ENCODE measurements around the gene GLYR1. TPM values are rescaled to one million over a fixed set of nuclear protein-coding genes. Genes with fewer than 3 reads are reported as not detected.

GLYR1 gene
- polyA plus RNA-seq, 2 of the 4 experiments (the other 2 are of a cell fraction), result 37.1 to 55.1 TPM

GRCh38 chr16:4892361-4893102 is 45.4 kb upstream of the GLYR1 start:
- H3K9me3 ChIP-seq, result no peaks in the 10 kb centered on the region
- ChIA-PET POLR2A (no interaction called here), CTCF (interaction anchor here (0.7 to 1.4 kb wide), 6 partner anchors 18 to 133 kb away, joined by 3 to 4 read pairs (median 3); no protein-coding TSS in a partner anchor)
- WGBS (ENCODE audit: missing lambda C conversion rate), result 79% methylated on average over 20 of the region's 23 CpGs
- no peaks in the 10 kb centered on the region for H3K4me1 ChIP-seq
- H3K27ac ChIP-seq, result no peak overlapping the region
- ATAC-seq (no peak), DNase-seq (ENCODE audit: low read depth in 1 of 2, low spot score in 1 of 2) (no peak), FAIRE-seq (no peak)
- H3K4me2 ChIP-seq, result no peak overlapping the region
- no peak overlapping the region for H3K4me3 ChIP-seq
- TF ChIP-seq ZC3H11A (IDR thresholded peaks at IDR 0.05) (no peak), MAFK (IDR thresholded peaks at IDR 0.05; ENCODE audit: partially characterized antibody) (no peak), GATA3 (IDR thresholded peaks at IDR 0.05; ENCODE audit: borderline replicate concordance) (no peak), MAZ (IDR thresholded peaks at IDR 0.05; ENCODE audit: borderline replicate concordance, low read depth, low read length) (no peak), CTCF (IDR thresholded peaks at IDR 0.05) (no peak), PHF8 (IDR thresholded peaks at IDR 0.05; ENCODE audit: borderline replicate concordance, low read depth) (no peak), CHD2 (IDR thresholded peaks at IDR 0.05; ENCODE audit: low read length, partially characterized antibody) (no peak), SREBF2 (IDR thresholded peaks at IDR 0.05) (no peak), E2F6 (IDR thresholded peaks at IDR 0.05; ENCODE audit: borderline replicate concordance, low read depth) (no peak)
- TF ChIP-seq, protein P1, sequence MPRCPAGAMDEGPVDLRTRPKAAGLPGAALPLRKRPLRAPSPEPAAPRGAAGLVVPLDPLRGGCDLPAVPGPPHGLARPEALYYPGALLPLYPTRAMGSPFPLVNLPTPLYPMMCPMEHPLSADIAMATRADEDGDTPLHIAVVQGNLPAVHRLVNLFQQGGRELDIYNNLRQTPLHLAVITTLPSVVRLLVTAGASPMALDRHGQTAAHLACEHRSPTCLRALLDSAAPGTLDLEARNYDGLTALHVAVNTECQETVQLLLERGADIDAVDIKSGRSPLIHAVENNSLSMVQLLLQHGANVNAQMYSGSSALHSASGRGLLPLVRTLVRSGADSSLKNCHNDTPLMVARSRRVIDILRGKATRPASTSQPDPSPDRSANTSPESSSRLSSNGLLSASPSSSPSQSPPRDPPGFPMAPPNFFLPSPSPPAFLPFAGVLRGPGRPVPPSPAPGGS (IDR thresholded peaks at IDR 0.05), result no peak

- ATAC-seq, result no peak
- no peak overlapping the region for H3K27ac ChIP-seq
Observed at GRCh38 chr16:4891886-4892216, 44.8 kb upstream of the GLYR1 start.

More at GRCh38 chr16:4891886-4892216, 44.8 kb upstream of the GLYR1 start:
- no peak for DNase-seq (ENCODE audit: low read depth in 1 of 2, low spot score in 1 of 2)
- 95% methylated on average over 6 of the region's 12 CpGs for WGBS (ENCODE audit: missing lambda C conversion rate)
- H3K4me1 ChIP-seq, result no peaks in the 10 kb centered on the region
- no peaks in the 10 kb centered on the region for H3K9me3 ChIP-seq
- FAIRE-seq, result no peak
- H3K4me2 ChIP-seq, result no peak overlapping the region
- no peak for TF ChIP-seq RFX5 (IDR thresholded peaks at IDR 0.05)
- TF ChIP-seq GATA3 (IDR thresholded peaks at IDR 0.05; ENCODE audit: borderline replicate concordance), result no peak
- no peak for TF ChIP-seq EP300 (IDR thresholded peaks at IDR 0.05)
- no peak for TF ChIP-seq CBX8 (IDR thresholded peaks at IDR 0.05)
- TF ChIP-seq, protein P2, sequence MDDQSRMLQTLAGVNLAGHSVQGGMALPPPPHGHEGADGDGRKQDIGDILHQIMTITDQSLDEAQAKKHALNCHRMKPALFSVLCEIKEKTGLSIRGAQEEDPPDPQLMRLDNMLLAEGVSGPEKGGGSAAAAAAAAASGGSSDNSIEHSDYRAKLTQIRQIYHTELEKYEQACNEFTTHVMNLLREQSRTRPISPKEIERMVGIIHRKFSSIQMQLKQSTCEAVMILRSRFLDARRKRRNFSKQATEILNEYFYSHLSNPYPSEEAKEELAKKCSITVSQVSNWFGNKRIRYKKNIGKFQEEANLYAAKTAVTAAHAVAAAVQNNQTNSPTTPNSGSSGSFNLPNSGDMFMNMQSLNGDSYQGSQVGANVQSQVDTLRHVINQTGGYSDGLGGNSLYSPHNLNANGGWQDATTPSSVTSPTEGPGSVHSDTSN (IDR thresholded peaks at IDR 0.05), result no peak
- no peak for TF ChIP-seq HEYL (CRISPR knock-in tag; IDR thresholded peaks at IDR 0.05)
- TF ChIP-seq EHMT2 (IDR thresholded peaks at IDR 0.05; ENCODE audit: low read depth), result no peak
- TF ChIP-seq CEBPB (IDR thresholded peaks at IDR 0.05), result no peak
- no peak for TF ChIP-seq TP53 (CRISPR knock-in tag; IDR thresholded peaks at IDR 0.05)
- TF ChIP-seq MAZ (IDR thresholded peaks at IDR 0.05; ENCODE audit: borderline replicate concordance, low read depth, low read length), result no peak
- TF ChIP-seq USF2 (IDR thresholded peaks at IDR 0.05), result no peak
- CTCF ChIA-PET, result interaction anchor here (0.7 to 1.4 kb wide), 4 partner anchors 43 to 133 kb away, joined by 3 to 4 read pairs (median 3); no protein-coding TSS in a partner anchor
- POLR2A ChIA-PET, result no interaction called here
- no peak overlapping the region for H3K4me3 ChIP-seq

Data from A549 (cell line).